Endodermal cell (in vitro differentiated cells): ENCODE results near the gene PIGB. TPM values are rescaled to one million over a fixed set of nuclear protein-coding genes. Genes with fewer than 3 reads are reported as not detected.
"Not testable (repeated sequence)": the region's sequence is repeated elsewhere in the genome, so short reads cannot be mapped to it uniquely, and the experiment has no call there.

Source experiments
- DNase-seq: peaks from one replicate; pipeline ENCODE4 v3.0.0-alpha.2; 2017
- H3K27ac ChIP-seq: 2 replicates; pipeline ENCODE4 v1.5.1; 2013; ENCODE audit warnings: mild to moderate bottlenecking, low read depth, low read length, moderate library complexity
- H3K27me3 ChIP-seq: 2 replicates; pipeline ENCODE4 v1.6.1; 2013; ENCODE audit warnings: mild to moderate bottlenecking, low read length, moderate library complexity; ENCODE audit not compliant: insufficient read depth, control insufficient read depth, poor library complexity, severe bottlenecking
- H3K36me3 ChIP-seq: 2 replicates; pipeline ENCODE4 v1.7.0; 2013; ENCODE audit warnings: mild to moderate bottlenecking, low read length, moderate library complexity; ENCODE audit not compliant: control insufficient read depth, insufficient read depth
- H3K4me1 ChIP-seq: one replicate; pipeline ENCODE4 v1.7.0; 2013; ENCODE audit warnings: low read length; ENCODE audit not compliant: control insufficient read depth, insufficient read depth
- H3K4me3 ChIP-seq: 2 replicates; pipeline ENCODE4 v1.5.1; 2013; ENCODE audit warnings: mild to moderate bottlenecking, low read length, moderate library complexity
- H3K9ac ChIP-seq: 2 replicates; pipeline ENCODE4 v1.6.1; 2013; ENCODE audit warnings: mild to moderate bottlenecking, low read length, moderate library complexity; ENCODE audit not compliant: poor library complexity, severe bottlenecking; ENCODE audit errors: extremely low read depth
- H3K9me3 ChIP-seq: 2 replicates; pipeline ENCODE4 v1.6.1; 2013; ENCODE audit warnings: mild to moderate bottlenecking, low read length, moderate library complexity; ENCODE audit not compliant: control insufficient read depth
- H3K27ac Mint-ChIP-seq: 2 replicates; pipeline ENCODE4 v1.8.0; 2020; ENCODE audit warnings: mixed read lengths
- H3K27me3 Mint-ChIP-seq: 2 replicates; pipeline ENCODE4 v1.8.0; 2021; ENCODE audit warnings: mild to moderate bottlenecking, mixed read lengths; ENCODE audit not compliant: insufficient read depth
- H3K36me3 Mint-ChIP-seq: 2 replicates; pipeline ENCODE4 v1.8.0; 2020; ENCODE audit warnings: low read depth, mixed read lengths
- H3K4me1 Mint-ChIP-seq: 2 replicates; pipeline ENCODE4 v1.8.0; 2020; ENCODE audit warnings: mixed read lengths
- H3K4me3 Mint-ChIP-seq: 2 replicates; pipeline ENCODE4 v1.8.0; 2020; ENCODE audit warnings: mild to moderate bottlenecking, moderate library complexity, mixed read lengths
- H3K9me3 Mint-ChIP-seq: 2 replicates; pipeline ENCODE4 v1.8.0; 2020; ENCODE audit warnings: mild to moderate bottlenecking, mixed read lengths
- CTCF ChIP-seq: fragments of 200-600 bp; sonication (generic); conservative IDR thresholded peaks from 2 replicates; pipeline ENCODE4 v1.5.0; 2021; ENCODE audit warnings: antibody characterized with exemption, mild to moderate bottlenecking
- WGBS, 2 experiments: methylation state at CpG; one replicate each; pipeline versions ENCODE4 v1.1.5 to v1.1.7; 2013; ENCODE audit warnings: missing lambda C conversion rate in 2 of 2, mixed read lengths in 1 of 2; ENCODE audit not compliant: insufficient coverage in 1 of 2, insufficient read length in 1 of 2; 5-methylcytosine and 5-hydroxymethylcytosine counted together
- total RNA-seq, 2 donors: library from RNA; stranded (reverse); fragmentation: NEBNext Ultra II Directional in 1 of 2; extraction: Animal tissue kit (Norgen Biotek cat#: 25700) in 1 of 2; gene quantifications; 2 replicates in 1 of 2; 3 replicates in 1 of 2; pipeline ENCODE4 v1.2.1, GENCODE V29; 2021

Gene PIGB
- total RNA-seq, 2 donors from 2014 or later: 9.3 to 9.4 TPM

GRCh38 chr15:55398243-55398642 lies 79.2 kb downstream of the PIGB start:
- peaks cover 37% of the 10 kb centered on the region for H3K9me3 Mint-ChIP-seq
- peaks cover 16% of the 10 kb centered on the region for H3K9me3 ChIP-seq
- no peak overlapping the region for H3K4me3 ChIP-seq
- H3K27me3 Mint-ChIP-seq: no peaks in the 10 kb centered on the region
- no peaks in the 10 kb centered on the region for H3K27me3 ChIP-seq
- no peak for TF ChIP-seq CTCF
- no peak overlapping the region for H3K4me3 Mint-ChIP-seq
- H3K4me1 Mint-ChIP-seq: peaks cover 29% of the 10 kb centered on the region
- H3K36me3 ChIP-seq: no peaks in the 10 kb centered on the region
- no peak overlapping the region for H3K9ac ChIP-seq
- H3K36me3 Mint-ChIP-seq: peaks cover 32% of the 10 kb centered on the region
- H3K27ac ChIP-seq: no peak overlapping the region
- no peak overlapping the region for H3K27ac Mint-ChIP-seq
- H3K4me1 ChIP-seq: no peaks in the 10 kb centered on the region
- no peak for DNase-seq
- 94 to 98% methylated on average over 5 of the region's 5 CpGs for WGBS, 2 experiments

GRCh38 chr15:55400050-55400449 lies 81.0 kb downstream of the PIGB start:
- not testable (repeated sequence) for DNase-seq, H3K27ac ChIP-seq, H3K9ac ChIP-seq, H3K27me3 Mint-ChIP-seq, H3K27me3 ChIP-seq, H3K4me3 ChIP-seq, H3K36me3 ChIP-seq, H3K27ac Mint-ChIP-seq, H3K4me3 Mint-ChIP-seq, H3K4me1 ChIP-seq
- peaks cover 16% of the 10 kb centered on the region for H3K9me3 ChIP-seq
- Mint-ChIP-seq H3K36me3 (peaks cover 32% of the 10 kb centered on the region), H3K9me3 (peaks cover 37% of the 10 kb centered on the region), H3K4me1 (peaks cover 26% of the 10 kb centered on the region)
- WGBS, 2 experiments: 60 to 72% methylated on average over 6 to 8 of the region's 8 CpGs

- no peak overlapping the region for H3K27ac ChIP-seq
- 94 to 100% methylated on average over 1 of the region's 1 CpG for WGBS, 2 experiments
- H3K4me1 Mint-ChIP-seq: peaks cover 20% of the 10 kb centered on the region
- peaks cover 23% of the 10 kb centered on the region for H3K36me3 Mint-ChIP-seq
- peaks cover 24% of the 10 kb centered on the region for H3K9me3 Mint-ChIP-seq
- H3K36me3 ChIP-seq: no peaks in the 10 kb centered on the region
- H3K4me3 Mint-ChIP-seq: no peak overlapping the region
- H3K4me1 ChIP-seq: no peaks in the 10 kb centered on the region
- peaks cover 8% of the 10 kb centered on the region for H3K9me3 ChIP-seq
- no peaks in the 10 kb centered on the region for H3K27me3 ChIP-seq
- H3K4me3 ChIP-seq: no peak overlapping the region
- TF ChIP-seq CTCF: no peak
- H3K9ac ChIP-seq: no peak overlapping the region
- no peak overlapping the region for H3K27ac Mint-ChIP-seq
- DNase-seq: no peak
- no peaks in the 10 kb centered on the region for H3K27me3 Mint-ChIP-seq
These were observed 82.8 kb downstream of the PIGB start for GRCh38 chr15:55401786-55402246.

- Histone ChIP-seq H3K27ac (no peak overlapping the region), H3K9ac (no peak overlapping the region), H3K36me3 (no peaks in the 10 kb centered on the region), H3K4me3 (no peak overlapping the region), H3K9me3 (peaks cover 1% of the 10 kb centered on the region), H3K4me1 (no peaks in the 10 kb centered on the region), H3K27me3 (no peaks in the 10 kb centered on the region)
- Mint-ChIP-seq H3K4me3 (no peak overlapping the region), H3K4me1 (peaks cover 23% of the 10 kb centered on the region), H3K27me3 (no peaks in the 10 kb centered on the region), H3K9me3 (peaks cover 16% of the 10 kb centered on the region), H3K36me3 (peaks cover 18% of the 10 kb centered on the region), H3K27ac (peak overlapping the region; percentile 5)
- no peak for TF ChIP-seq CTCF
- DNase-seq: no peak
These were observed 83.7 kb downstream of the PIGB start for GRCh38 chr15:55402707-55403106.
